Liver (tissue), 9 donors: ENCODE measurements around the gene OGG1. TPM values are rescaled to one million over a fixed set of nuclear protein-coding genes. Genes with fewer than 3 reads are reported as not detected.

Source experiments
- DNase-seq: peaks from one replicate; pipeline ENCODE4 v3.0.0-alpha.2; 2017; ENCODE audit warnings: low spot score
- H3K27ac ChIP-seq, 2 donors: one replicate each; pipeline ENCODE4 v1.7.0; 2013; ENCODE audit warnings: inconsistent platforms in 2 of 2, low read length in 2 of 2, control low read depth in 1 of 2, low read depth in 1 of 2, mild to moderate bottlenecking in 1 of 2
- H3K27me3 ChIP-seq, 4 donors: one replicate each; pipeline versions ENCODE4 v1.6.1 to v1.7.0; 2013; ENCODE audit warnings: low read length in 3 of 4, inconsistent platforms in 1 of 4, mild to moderate bottlenecking in 1 of 4, moderate library complexity in 1 of 4; ENCODE audit not compliant: control insufficient read depth in 4 of 4, insufficient read depth in 4 of 4
- H3K36me3 ChIP-seq, 4 donors: one replicate each; pipeline versions ENCODE4 v1.6.1 to v1.7.0; 2013; ENCODE audit warnings: low read length in 3 of 4, mild to moderate bottlenecking in 3 of 4, low read depth in 1 of 4, moderate library complexity in 1 of 4; ENCODE audit not compliant: control insufficient read depth in 4 of 4, insufficient read depth in 3 of 4
- H3K4me1 ChIP-seq, 4 donors: one replicate each; pipeline versions ENCODE4 v1.6.1 to v1.7.0; 2013; ENCODE audit warnings: low read length in 3 of 4, mild to moderate bottlenecking in 3 of 4, moderate library complexity in 1 of 4; ENCODE audit not compliant: control insufficient read depth in 4 of 4, insufficient read depth in 4 of 4
- H3K4me3 ChIP-seq, 3 donors: one replicate each; pipeline versions ENCODE4 v1.6.1 to v1.7.0; 2013; ENCODE audit warnings: low read length in 3 of 3, control low read depth in 1 of 3, low read depth in 1 of 3, mild to moderate bottlenecking in 1 of 3
- H3K9ac ChIP-seq, 2 donors: one replicate each; pipeline ENCODE4 v1.7.0; 2013; ENCODE audit warnings: low read length in 2 of 2, mild to moderate bottlenecking in 2 of 2, moderate library complexity in 2 of 2, control low read depth in 1 of 2, low read depth in 1 of 2
- H3K9me3 ChIP-seq, 4 donors: one replicate each; pipeline versions ENCODE4 v1.6.1 to v1.7.0; 2013; ENCODE audit warnings: low read length in 3 of 4; ENCODE audit not compliant: control insufficient read depth in 4 of 4
- ATF3 ChIP-seq: IDR thresholded peaks from 2 replicates; pipeline ENCODE4 v1.6.1; 2016; ENCODE audit warnings: antibody characterized with exemption
- EGR1 ChIP-seq, 2 donors: IDR thresholded peaks; 2 replicates each; pipeline ENCODE4 v1.6.1; 2016 to 2018; ENCODE audit warnings: antibody characterized with exemption in 2 of 2, low read depth in 2 of 2
- FOXA2 ChIP-seq: IDR thresholded peaks from 2 replicates; pipeline ENCODE4 v1.6.1; 2016; ENCODE audit warnings: antibody characterized with exemption
- HNF4G ChIP-seq: IDR thresholded peaks from 2 replicates; pipeline ENCODE4 v1.6.1; 2016; ENCODE audit warnings: antibody characterized with exemption
- JUND ChIP-seq, 2 donors: IDR thresholded peaks; 2 replicates each; pipeline ENCODE4 v1.6.1; 2016; ENCODE audit warnings: antibody characterized with exemption in 2 of 2
- MAX ChIP-seq: IDR thresholded peaks from 2 replicates; pipeline ENCODE4 v1.6.1; 2016; ENCODE audit warnings: antibody characterized with exemption
- NR2F2 ChIP-seq: IDR thresholded peaks from 2 replicates; pipeline ENCODE4 v1.6.1; 2016; ENCODE audit warnings: antibody characterized with exemption
- RAD21 ChIP-seq, 2 donors: IDR thresholded peaks; 2 replicates each; pipeline ENCODE4 v1.6.1; 2016; ENCODE audit warnings: antibody characterized with exemption in 2 of 2, mild to moderate bottlenecking in 2 of 2
- RXRA ChIP-seq, 2 donors: IDR thresholded peaks; 2 replicates each; pipeline ENCODE4 v1.6.1; 2017 to 2018; ENCODE audit warnings: antibody characterized with exemption in 2 of 2, mild to moderate bottlenecking in 1 of 2
- SP1 ChIP-seq: IDR thresholded peaks from 2 replicates; pipeline ENCODE4 v1.6.1; 2018; ENCODE audit warnings: antibody characterized with exemption, mild to moderate bottlenecking
- ZBTB33 ChIP-seq: IDR thresholded peaks from 2 replicates; pipeline ENCODE4 v1.6.1; 2016; ENCODE audit warnings: antibody characterized with exemption
- WGBS: extraction: QIAGEN DNeasy Blood & Tissue Kit; methylation state at CpG from one replicate; pipeline ENCODE4 v1.1.7; 2013; 5-methylcytosine and 5-hydroxymethylcytosine counted together
- polyA plus RNA-seq, 2 donors: library from polyadenylated mRNA; stranded (reverse) in 1 of 2; unstranded in 1 of 2; fragments of 200-250 nt in 1 of 2; fragments of >200 nt in 1 of 2; fragmentation: Nextera tagmentation in 1 of 2; extraction: Ambion mirVana in 1 of 2; gene quantifications; one replicate each; pipeline versions ENCODE4 v1.2.1 to v1.2.3, GENCODE V29; 2013 to 2015
- total RNA-seq, 2 donors: library from RNA; depleted of rRNA; stranded (reverse); fragments of >200 nt; gene quantifications; one replicate each; pipeline ENCODE4 v1.2.3, GENCODE V29; 2014
- TF ChIP-seq, protein P1 (sequence below): fragments of 150-350 bp; IDR thresholded peaks from 2 replicates; pipeline ENCODE4 v1.5.1; 2017; ENCODE audit warnings: improper control_type of control experiment, low read depth, low read length; ENCODE audit not compliant: missing input control
- donor health status: healthy.
- donor health status: healthy.
- donor health status: healthy.
- donor health status: healthy.
- donor health status: healthy.

The OGG1 gene
- total and polyA plus RNA-seq, 4 donors = 8.9 to 19.8 (median 10.0) TPM

- 94% methylated on average over 2 of the region's 2 CpGs for WGBS
- Histone ChIP-seq H3K27ac (no peak overlapping the region), H3K27me3 (no peaks in the 10 kb centered on the region), H3K36me3 (peaks cover 6 to 58% (median 22%) of the 10 kb centered on the region in 4 donors), H3K9me3 (no peaks in the 10 kb centered on the region), H3K4me3 (no peak overlapping the region), H3K4me1 (peaks cover 6 to 12% (median 10%) of the 10 kb centered on the region in 4 donors), H3K9ac (no peak overlapping the region)
- no peak for TF ChIP-seq SP1
- TF ChIP-seq RAD21 (IDR thresholded peaks at IDR 0.05) = no peak
- no peak for TF ChIP-seq NR2F2
- TF ChIP-seq, protein P1, sequence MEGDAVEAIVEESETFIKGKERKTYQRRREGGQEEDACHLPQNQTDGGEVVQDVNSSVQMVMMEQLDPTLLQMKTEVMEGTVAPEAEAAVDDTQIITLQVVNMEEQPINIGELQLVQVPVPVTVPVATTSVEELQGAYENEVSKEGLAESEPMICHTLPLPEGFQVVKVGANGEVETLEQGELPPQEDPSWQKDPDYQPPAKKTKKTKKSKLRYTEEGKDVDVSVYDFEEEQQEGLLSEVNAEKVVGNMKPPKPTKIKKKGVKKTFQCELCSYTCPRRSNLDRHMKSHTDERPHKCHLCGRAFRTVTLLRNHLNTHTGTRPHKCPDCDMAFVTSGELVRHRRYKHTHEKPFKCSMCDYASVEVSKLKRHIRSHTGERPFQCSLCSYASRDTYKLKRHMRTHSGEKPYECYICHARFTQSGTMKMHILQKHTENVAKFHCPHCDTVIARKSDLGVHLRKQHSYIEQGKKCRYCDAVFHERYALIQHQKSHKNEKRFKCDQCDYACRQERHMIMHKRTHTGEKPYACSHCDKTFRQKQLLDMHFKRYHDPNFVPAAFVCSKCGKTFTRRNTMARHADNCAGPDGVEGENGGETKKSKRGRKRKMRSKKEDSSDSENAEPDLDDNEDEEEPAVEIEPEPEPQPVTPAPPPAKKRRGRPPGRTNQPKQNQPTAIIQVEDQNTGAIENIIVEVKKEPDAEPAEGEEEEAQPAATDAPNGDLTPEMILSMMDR = no peak
- TF ChIP-seq HNF4G = no peak
- no peak for TF ChIP-seq MAX
- no peak for TF ChIP-seq ATF3
- no peak for DNase-seq
These were observed 49.2 kb upstream of the OGG1 start for GRCh38 chr3:9700536-9700935.

- H3K9ac ChIP-seq = no peak overlapping the region
- no peak overlapping the region for H3K4me3 ChIP-seq
- H3K36me3 ChIP-seq = peaks cover 6 to 53% (median 20%) of the 10 kb centered on the region in 4 donors
- peaks cover 6 to 12% (median 10%) of the 10 kb centered on the region in 4 donors for H3K4me1 ChIP-seq
- WGBS = 92% methylated on average over 7 of the region's 7 CpGs
- no peaks in the 10 kb centered on the region for H3K9me3 ChIP-seq
- DNase-seq = no peak
- H3K27ac ChIP-seq = no peak overlapping the region
- TF ChIP-seq ZBTB33 = no peak
- TF ChIP-seq ATF3 = no peak
- TF ChIP-seq EGR1 (IDR thresholded peaks at IDR 0.05; ENCODE audit: low read depth in 2 of 2) = no peak
- no peaks in the 10 kb centered on the region for H3K27me3 ChIP-seq
These were observed 48.7 kb upstream of the OGG1 start for GRCh38 chr3:9701006-9701405.

DNA sequence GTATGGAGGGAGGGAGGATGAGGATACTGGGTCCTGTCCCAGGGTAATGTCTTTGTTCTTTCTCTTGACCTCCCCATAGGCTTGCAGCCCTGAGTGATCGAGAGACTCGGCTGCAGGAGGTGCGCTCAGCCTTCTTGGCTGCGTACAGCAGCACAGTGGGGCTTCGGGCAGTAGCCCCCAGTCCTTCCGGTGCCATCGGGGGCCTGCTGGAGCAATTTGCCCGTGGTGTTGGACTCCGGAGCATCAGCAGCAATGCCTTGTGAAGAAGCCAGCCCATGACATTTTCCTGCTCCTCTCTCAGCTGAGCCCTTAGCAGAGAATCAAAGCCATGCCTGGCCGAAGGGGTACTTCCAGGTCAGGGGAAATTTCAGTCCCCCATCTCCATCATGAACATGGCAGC is 48.0 kb upstream of the OGG1 start:
- H3K27me3 ChIP-seq = no peaks in the 10 kb centered on the region
- peaks cover 6 to 12% (median 10%) of the 10 kb centered on the region in 4 donors for H3K4me1 ChIP-seq
- TF ChIP-seq RXRA (IDR thresholded peaks at IDR 0.05) = no peak
- no peak for TF ChIP-seq ZBTB33
- TF ChIP-seq MAX = no peak
- TF ChIP-seq FOXA2 = no peak
- TF ChIP-seq JUND (IDR thresholded peaks at IDR 0.05) = no peak
- TF ChIP-seq, protein P1 = no peak
- H3K9ac ChIP-seq = no peak overlapping the region
- H3K9me3 ChIP-seq = no peaks in the 10 kb centered on the region
- H3K36me3 ChIP-seq = peaks cover 6 to 49% (median 18%) of the 10 kb centered on the region in 4 donors
- H3K4me3 ChIP-seq = no peak overlapping the region
- 97% methylated on average over 10 of the region's 10 CpGs for WGBS
- DNase-seq = no peak
- H3K27ac ChIP-seq = no peak overlapping the region
